K562 (cell line): ENCODE results near the gene JUN. TPM values are rescaled to one million over a fixed set of nuclear protein-coding genes. Genes with fewer than 3 reads are reported as not detected.

Experiments
- DACH1 ChIP-seq: fragments of 450-650 bp; IDR thresholded peaks from 2 replicates; pipeline ENCODE4 v1.6.1; 2018; ENCODE audit not compliant: partially characterized antibody
- EZH2 ChIP-seq: IDR thresholded peaks from 2 replicates; pipeline ENCODE4 v1.6.1; 2012; ENCODE audit warnings: low read depth, mild to moderate bottlenecking, inconsistent platforms, low read length, borderline replicate concordance
- IRF1 ChIP-seq: sonication (generic); formaldehyde crosslinking; IDR thresholded peaks from 2 replicates; pipeline ENCODE4 v1.8.0; 2022; ENCODE audit warnings: missing genetic modification reagents, mild to moderate bottlenecking, borderline replicate concordance
- MGA ChIP-seq: fragments of 450-650 bp; IDR thresholded peaks from 2 replicates; pipeline ENCODE4 v1.6.1; 2016; ENCODE audit warnings: mild to moderate bottlenecking, moderate library complexity
- NFIC ChIP-seq: fragments of 450-650 bp; IDR thresholded peaks from 2 replicates; pipeline ENCODE4 v1.6.1; 2017; ENCODE audit warnings: mild to moderate bottlenecking, inconsistent platforms
- PKNOX1 ChIP-seq: fragments of 450-650 bp; IDR thresholded peaks from 2 replicates; pipeline ENCODE4 v1.6.1; 2016
- RBM17 ChIP-seq: fragments of 200-400 bp; formaldehyde crosslinking; IDR thresholded peaks from 2 replicates; pipeline ENCODE4 v1.6.1; 2017; ENCODE audit warnings: low read depth, mild to moderate bottlenecking, low read length, borderline replicate concordance
- SAFB ChIP-seq: fragments of 200-400 bp; formaldehyde crosslinking; IDR thresholded peaks from 2 replicates; pipeline ENCODE4 v1.6.1; 2017; ENCODE audit warnings: low read depth, low read length, borderline replicate concordance
- SMARCA5 ChIP-seq: fragments of 450-650 bp; IDR thresholded peaks from 2 replicates; pipeline ENCODE4 v1.6.1; 2016
- TARDBP ChIP-seq: fragments of 450-650 bp; IDR thresholded peaks from 2 replicates; pipeline ENCODE4 v1.6.1; 2016
- TBP ChIP-seq: optimal IDR thresholded peaks from 2 replicates; pipeline ENCODE3; 2011; ENCODE audit warnings: low read depth, low read length, improper control_type of control experiment
- ZNF197 ChIP-seq: fragments of 200-800 bp; sonication (Bioruptor generic); IDR thresholded peaks from 2 replicates; pipeline ENCODE4 v1.6.1; 2016; ENCODE audit warnings: low read depth, missing genetic modification characterization, missing compliant biosample characterization
- polyA plus RNA-seq, 8 experiments: library from polyadenylated mRNA; depleted of rRNA in 4 of 8; stranded (reverse) in 5 of 8; unstranded in 3 of 8; fragments of >200 nt; fragmentation: Nextera tagmentation in 2 of 8; fragmentation: Illumina TruSeq in 1 of 8; extraction: Ambion mirVana in 2 of 8; extraction: Trizol in 1 of 8; gene quantifications; 2 replicates each; pipeline versions ENCODE4 v1.2.1 to v1.2.3, GENCODE V29; 2011 to 2014; ENCODE audit warnings: inconsistent platforms in 1 of 8, missing spikeins in 1 of 8
- total RNA-seq, 7 experiments: library from RNA; depleted of rRNA in 6 of 7; stranded (reverse); fragments of >200 nt in 6 of 7; fragmentation: Illumina TruSeq in 2 of 7; extraction: Trizol in 2 of 7; gene quantifications; 2 replicates each; pipeline versions ENCODE4 v1.2.1 to v1.2.3, GENCODE V29; 2011 to 2021; ENCODE audit warnings: low replicate concordance in 1 of 7

JUN gene
- total and polyA plus RNA-seq, 9 of the 15 experiments (the other 6 are each of a cell fraction or from before 2014, with no cell fraction given), result 0.32 to 23.4 (median 4.0) TPM

DNA sequence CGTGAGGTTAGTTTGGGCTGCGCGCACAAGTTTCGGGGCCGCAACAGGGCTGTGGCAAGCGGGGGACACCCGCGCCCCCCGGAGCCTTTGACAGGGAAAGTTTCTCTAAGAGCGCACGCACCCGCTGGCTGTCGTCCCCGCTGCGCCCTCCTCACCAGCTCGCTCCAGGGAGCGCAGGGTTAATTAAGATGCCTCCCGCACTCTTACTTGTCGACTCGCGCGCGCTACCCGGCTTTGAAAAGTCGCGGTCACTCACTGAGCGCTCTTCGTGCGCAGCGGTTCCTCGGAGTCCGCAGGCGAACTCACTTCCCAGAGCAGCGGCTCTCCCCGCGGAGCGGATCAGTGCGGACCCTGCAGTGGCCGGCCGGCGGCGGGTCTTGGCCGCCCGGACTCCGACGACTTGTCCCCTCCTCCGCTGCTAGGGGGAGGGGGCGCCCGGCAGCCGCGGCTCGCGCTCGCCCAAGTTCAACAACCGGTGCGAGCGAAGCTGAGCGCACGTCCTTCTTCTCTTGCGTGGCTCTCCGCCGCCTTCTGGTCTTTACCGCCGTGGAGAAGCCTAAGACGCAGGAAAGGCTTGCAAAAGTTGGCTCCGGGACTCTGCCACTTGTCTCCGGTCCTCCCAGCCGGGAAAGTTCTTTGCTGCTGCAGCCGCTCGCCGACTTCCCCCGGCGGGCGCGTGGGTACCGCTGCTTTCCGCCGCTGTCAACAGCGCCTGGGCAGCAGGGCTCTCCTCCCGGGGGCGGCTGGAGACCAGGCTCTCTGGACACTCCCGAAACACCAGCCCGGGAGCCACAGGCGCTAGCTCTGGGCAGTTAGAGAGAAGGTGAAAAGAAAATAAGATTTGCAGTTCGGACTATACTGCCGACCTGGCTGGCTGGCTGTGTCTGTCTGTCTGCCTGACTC, 506 bp downstream of the JUN start (continued):
- TF ChIP-seq IRF1 (no peak), RBM17 (no peak), ZNF197 (CRISPR knock-in tag) (no peak), DACH1 (no peak), TARDBP (0 out of 2 replicates have a peak, but pooled peaks have one; percentile 37), TBP (no peak), NFIC (no peak; the same call in none of the 2 replicates), EZH2 (no peak), MGA (0 out of 2 replicates have a peak, but pooled peaks have one; percentile 6), SMARCA5 (no peak), SAFB (no peak), PKNOX1 (no peak)
